GM21717 (cell line): ENCODE results near the gene SRL.
A peak's percentile ranks its signal among the peaks of the same experiment; 100 is the strongest.
"Not testable (repeated sequence)": the region's sequence is repeated elsewhere in the genome, so short reads cannot be mapped to it uniquely, and the experiment has no call there.

Experiments used
- ATAC-seq: cut with Tn5 transposase; IDR thresholded peaks from one replicate; pipeline ENCODE4 v1.9.1; 2021; ENCODE audit warnings: mild to moderate bottlenecking, moderate library complexity; ENCODE audit not compliant: unreplicated experiment

SRL gene

DNA sequence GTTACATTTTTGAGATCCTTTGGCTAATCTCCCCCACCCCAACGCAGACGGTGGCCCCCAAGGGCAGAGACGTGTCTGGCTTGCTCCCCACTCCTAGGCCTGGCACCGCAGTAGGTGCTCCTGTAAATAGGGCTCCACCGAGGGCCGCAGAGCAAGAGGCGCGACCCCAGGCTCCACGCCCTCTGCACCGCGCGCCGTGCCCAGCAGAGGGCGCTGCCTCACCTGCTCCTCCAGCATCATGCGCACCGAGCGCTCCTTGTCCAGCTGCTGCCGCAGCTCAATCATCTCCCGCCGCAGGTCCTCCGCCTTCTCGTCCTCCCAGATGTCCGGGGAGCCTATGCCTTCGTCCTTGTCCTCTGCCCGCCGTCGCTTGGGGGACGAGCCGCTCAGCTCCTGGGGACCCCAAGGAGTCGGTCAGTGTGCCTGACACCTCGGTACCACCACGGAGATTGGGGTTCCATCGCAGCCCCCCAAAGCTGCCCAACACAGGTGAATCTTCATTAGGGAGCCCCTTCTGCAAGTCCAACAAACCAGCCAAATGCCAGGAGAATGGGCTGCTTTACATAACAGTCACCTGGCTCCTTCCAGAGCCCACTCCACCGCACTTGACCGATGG lies 19.8 kb upstream of the SRL start:
- ATAC-seq: no peak

DNA sequence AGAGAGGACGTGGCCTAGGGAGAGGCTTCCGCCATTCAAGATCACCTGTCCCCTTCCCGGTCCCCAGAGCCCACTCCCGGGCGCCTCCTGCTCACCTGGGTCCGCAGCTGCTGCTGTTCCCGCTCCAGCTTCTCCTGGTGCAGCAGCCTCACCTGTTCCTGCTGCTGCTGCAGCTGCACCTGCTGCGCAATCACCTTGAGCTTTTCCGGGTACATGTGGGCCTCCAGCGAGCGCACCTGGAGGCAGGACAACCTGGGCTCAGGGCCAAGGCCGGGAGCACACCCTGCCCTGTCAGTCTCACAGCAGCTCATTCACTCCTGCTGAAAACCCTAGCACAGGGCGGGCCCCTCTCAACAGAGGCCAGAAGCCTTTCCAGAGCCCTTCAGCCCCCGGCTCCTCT lies 18.5 kb upstream of the SRL start:
- no peak for ATAC-seq

DNA sequence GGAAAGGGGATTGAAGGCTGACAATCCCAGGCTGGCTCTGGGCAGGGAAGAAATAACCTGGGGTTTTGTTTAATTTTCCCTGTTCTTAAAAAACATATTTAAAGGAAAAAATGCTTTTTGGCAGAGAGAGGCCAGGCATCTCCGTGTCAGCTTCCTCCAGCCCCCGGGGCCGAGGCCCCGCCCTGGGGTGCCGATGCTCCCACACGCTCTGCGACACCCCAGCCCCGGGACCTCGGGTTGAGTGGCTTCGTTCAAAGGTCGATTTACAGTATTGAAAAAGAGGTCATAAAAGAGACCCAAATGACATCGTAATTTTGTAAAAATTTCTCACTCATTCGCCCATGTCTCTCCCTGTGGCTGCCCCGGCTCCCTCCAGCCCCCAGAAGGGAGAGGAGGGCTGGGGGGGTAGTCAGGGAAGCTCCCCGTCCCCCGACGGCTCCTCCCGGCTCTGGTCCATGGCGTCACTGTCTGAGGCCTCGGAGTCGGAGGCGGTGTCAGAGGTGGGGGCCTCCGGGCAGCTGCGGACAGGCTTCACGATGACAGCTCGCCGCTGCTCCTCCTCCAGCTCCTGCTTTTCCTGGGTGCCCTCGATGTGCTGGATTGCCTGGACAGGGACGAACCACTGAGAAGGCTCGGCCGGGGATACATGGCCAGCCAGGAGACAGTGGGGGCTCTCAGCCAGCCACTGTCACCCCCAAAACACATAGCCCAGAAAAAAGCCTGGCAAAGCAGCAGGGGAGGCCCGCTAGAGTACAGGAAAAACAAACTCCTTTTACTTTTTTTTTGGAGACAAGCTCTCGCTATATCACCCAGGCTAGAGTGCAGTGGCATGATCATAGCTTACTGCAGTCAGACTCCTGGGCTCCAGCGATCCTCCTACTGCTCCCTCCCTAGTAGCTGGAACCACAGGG lies 16.0 kb upstream of the SRL start:
- ATAC-seq: no peak

DNA sequence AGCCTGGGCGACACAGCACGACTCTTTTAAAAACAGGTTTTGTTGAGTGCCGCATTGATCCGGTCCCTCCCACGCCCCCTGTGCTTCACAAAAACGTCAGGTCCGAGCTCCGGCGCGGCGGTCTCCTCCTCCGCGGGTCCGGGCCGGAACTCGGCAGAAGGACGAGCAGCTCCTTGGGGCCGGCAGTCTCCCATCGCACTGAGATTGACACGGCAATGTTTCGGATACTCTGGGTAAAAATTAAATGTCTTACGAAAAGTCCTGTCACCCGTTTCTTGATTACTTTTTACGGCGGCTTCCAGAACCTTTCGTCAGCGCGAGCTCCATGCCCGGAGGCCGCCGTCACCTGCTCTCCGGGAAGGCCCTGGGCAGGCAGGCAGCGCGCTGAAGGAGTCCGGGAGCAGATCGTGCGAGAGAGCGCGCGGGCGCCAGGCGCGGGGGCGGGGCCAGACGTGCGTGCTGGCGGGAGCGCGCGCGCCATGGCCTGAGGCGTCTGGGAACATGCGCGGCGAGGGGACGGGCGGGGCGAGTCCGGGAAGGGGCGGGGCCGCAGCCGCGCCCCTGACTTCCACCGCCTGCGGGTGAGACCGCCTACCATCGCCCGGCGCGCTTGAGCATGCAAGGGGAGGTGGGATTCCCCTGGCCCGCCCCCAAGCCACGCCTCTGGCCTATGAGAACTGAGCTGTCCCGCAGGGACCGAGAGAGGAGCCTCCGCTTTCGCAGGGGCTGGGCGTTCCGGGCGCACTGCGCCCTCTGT lies 11.7 kb upstream of the SRL start:
- peak; percentile 85 for ATAC-seq

DNA sequence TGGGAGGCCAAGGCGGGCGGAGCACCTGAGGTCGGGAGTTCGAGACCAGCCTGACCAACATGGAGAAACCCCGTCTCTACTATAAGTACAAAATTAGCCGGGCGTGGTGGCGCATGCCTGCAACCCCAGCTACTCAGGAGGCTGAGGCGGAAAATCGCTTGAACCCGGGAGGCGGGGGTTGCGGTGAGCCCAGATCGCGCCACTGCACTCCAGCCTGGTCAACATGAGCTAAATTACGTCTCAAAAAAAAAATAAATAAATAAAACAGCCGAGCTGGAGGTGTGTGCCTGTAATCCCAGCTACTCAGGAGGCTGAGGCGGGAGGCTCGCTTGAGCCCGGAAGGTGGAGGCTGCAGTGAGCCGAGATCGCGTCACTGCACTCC lies 11.1 kb upstream of the SRL start:
- not testable (repeated sequence) for ATAC-seq

DNA sequence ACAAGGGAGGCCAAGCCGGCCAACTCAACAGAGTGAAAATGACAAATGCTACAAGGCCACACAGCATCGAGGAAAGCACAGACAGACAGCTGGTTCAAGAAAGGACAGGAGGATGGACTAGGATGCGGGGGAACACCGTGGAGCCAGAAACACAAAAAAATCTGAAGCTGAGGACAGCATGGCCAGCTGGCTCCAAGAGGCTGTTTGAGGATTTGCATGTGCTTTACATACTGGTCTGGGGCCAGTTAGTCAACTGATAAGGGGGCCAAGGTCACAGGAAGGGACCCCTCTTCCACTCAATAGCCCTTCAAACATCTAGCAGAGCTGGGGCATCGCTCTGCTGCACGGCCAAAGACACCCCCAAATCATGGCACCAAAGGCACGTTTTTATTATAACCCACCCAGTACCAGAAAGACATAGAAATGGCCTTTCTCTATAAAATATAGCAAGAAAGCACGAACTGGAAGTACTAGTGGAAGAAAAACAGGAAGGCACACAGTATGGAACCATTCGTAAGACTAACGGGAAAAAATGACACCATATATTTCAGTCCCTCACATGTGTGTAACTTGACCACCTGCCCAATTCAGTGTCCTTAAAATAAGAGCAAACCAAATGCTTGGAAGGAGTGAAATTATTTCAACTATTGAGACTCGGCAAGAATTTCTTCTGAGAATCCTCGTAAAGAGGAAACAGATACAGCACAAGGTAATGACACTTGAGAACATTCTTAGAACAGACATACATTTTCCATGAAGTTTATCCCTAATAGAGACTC lies 7.8 kb upstream of the SRL start:
- ATAC-seq: no peak

DNA sequence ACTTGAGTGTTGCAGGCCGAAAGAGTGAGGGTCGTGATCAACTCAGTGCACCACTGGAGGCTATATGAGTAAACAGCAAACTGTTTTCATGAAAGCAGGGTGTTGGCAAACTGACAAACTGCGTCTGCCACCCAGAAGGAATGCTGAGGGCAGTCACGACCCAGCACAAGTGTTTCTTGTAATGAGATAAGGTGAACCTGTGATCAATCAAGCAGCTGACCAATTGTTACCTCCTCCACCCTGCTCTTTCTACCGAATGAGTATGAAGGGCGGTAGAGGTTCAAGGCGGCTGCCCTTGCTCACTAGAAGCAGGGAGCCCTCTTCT lies 5.5 kb upstream of the SRL start:
- no peak for ATAC-seq

DNA sequence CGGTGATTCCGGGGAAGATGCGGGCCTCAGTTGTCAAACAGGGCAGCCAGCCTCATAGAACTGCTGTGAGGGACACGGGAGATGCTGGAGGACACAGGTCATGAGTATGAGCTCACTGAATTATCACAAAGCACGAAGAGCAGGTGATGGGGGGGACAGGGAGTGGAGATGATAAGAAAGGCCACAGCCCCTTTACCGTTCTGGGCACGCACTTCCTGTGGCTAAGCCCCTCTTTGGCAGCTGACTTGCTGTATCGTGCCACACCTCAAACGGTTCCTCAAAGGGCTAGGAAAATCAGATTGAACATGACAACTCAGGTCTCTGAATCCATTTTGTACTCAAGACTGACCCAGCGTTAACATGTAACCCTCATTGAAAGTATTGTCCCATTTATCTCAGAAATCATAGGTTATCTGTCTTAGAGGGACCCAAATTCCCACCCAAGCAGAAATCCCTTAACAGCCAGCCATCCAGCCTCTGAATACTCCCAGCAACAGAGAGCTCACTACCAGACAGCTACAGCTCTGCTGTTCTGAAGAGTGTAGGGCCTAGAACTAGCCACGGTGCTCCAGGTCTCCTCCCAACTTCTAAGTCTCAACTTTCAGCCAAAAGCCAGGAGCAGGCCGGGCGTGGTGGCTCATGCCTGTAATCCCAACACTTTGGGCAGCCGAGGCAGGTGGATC lies 5.0 kb upstream of the SRL start:
- no peak for ATAC-seq

DNA sequence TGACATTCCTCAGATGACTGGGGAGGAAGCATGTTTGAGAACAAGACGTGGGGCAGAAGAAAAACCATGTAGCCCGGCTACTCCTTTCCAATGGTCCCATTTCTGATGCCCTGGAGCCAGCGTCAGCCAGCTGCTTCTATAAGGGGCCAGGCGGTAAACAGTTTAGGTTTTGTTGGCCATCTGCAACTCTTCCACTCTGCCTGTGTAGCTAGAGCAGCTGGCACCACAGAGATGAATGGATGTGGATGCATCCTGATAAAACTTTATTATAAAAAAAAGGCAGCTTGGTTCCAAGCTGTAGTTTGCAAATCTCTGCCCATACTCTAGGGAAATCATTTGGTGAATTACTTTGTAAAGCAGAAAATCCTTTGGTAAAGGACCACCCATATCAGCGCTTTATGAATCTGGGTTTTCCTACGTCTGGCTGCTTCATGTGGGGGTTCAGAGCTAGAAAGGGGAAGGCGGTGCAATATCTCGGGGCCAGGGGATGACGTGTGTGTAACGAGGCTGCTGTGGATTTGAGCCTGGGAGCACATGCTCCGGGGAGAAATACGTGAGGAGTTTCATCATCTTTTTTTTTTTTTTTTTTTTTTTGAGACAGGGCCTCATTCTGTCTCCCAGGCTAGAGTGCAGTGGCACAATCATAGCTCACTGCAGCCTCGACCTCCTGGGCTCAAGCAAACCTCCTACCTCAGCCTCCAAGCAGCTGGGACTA lies 3.4 kb upstream of the SRL start:
- no peak for ATAC-seq

DNA sequence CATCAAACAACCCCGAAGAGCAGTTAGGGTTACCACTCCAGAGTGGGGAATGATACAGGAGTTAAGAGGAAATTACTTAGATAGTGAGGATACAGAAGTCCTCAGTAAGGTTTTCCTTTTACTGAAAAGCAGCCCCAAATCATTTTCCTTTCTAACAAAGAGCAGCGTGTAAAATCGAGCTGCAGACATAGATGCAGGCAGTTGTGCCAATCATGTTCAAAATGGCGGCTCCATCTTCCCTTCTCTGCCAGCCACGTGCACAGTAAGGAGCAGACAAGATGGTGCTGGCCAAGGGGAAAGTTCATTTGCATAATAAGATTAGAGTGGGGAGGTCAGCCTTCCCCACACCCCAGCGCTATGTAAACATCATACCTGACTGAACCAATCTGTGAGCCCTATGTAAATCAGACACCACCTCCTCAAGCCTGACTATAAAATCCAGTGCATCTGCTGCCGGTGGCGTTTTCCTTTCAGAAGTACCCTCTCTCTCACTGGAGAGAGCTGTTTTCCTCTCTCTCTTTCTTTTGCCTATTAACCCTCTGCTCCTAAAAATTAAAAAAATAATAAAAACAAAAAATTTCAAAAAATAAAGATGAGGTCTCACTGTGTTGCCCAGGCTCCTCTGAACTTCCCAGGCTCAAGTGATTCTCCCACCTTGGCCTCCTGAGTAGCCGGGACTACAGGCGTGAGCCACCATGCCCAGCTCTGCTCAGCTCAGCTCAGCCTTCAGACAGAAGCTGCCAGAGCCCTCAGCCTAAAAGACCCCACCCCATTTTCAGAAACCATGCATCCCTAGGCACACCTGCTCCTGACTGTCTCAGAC lies 2.6 kb upstream of the SRL start:
- no peak for ATAC-seq

DNA sequence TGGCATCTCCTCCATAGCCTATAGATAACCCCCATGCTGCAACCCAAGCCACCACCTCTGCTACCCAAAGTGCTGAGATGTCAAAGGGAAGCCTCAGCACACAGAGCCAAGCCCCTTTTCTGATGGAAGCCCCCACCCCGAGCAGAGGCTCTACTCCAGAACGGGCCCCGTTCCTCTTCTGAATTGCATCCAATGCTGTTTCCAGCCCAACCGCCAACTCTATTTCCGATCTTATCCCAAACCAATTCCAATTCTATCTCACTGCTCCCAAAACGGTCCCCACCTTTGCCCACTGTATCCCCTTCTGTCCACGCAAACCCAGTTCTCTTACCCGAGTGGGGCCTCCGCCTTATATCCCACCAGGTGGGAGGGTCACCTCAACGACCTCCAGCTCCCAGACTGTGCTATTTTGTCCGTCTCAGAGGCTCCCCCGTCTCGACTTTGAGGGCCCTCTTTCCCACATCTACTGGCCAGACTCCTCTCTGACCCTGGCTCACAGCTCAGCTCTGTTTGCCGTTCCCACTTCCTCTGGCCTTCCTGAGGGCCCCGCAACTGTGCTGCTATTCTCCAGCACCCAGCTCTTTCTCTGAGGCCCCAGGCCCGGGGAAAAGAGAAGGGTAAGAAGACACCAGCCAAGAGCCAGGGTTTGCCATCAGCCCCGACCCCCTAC lies 487 bp downstream of the SRL start:
- ATAC-seq: no peak

DNA sequence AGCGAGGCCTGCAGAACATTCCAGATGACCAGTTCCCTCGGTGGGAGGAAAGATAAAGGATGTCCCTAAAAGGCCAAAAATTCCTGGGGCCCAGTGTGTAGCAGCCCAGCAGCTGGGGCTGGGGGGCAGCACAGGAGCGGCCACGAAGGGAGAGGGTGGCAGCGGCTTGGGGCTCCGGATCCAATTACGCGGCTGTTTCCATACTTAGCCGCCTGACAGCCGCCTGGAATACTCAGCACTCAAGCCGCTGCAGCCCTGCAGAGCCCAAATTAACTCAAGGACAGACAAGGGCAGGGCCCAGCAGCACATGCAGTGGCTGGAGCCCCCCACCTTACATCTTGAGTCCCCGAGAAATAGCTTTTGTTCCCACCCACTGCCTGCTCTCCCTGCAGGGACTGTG lies 1.3 kb downstream of the SRL start:
- ATAC-seq: no peak

DNA sequence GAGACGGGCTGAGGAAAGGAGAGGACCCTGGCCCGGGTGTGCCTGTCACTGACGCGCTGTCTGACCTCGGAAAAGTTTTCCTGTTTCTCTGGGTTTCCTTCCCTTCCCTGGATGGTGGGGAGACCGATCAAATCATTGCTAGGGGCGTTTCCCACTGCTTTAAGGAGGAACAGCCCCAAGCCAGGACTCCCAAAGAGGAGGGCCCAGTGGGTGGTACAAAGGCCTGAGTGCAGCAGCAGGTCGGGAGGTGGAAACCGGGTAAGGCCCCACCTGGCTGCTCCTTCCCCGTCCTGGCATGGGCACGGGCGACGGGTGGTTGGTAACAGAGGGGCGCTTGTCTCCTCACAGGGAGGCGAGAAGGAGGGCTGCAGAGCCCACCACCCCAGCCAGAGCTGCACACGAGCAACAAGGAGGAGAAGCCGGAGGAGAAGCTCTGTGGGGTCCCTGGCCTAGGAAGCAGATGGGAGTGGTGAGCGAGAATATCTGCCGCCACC lies 2.2 kb downstream of the SRL start:
- no peak for ATAC-seq

DNA sequence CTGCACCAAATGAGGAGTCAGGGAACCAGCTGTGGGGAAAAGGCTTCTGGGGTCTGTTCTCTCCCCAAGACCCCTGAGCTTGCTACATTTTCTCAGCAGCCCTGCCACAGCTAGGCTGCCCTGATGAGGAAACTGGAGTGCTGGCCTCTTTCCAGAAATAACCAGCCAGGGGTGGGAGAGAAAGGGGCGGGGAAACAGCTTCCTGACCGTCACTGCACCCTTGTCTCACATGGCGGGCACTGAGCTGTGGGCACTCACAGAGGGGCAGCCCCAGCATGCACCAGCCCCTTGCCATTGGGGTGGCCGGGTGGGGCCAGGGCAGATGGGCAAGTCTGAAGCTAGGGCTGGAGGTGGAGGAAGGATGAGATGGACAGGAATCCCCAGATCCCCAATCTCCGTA lies 2.9 kb downstream of the SRL start:
- ATAC-seq: no peak

DNA sequence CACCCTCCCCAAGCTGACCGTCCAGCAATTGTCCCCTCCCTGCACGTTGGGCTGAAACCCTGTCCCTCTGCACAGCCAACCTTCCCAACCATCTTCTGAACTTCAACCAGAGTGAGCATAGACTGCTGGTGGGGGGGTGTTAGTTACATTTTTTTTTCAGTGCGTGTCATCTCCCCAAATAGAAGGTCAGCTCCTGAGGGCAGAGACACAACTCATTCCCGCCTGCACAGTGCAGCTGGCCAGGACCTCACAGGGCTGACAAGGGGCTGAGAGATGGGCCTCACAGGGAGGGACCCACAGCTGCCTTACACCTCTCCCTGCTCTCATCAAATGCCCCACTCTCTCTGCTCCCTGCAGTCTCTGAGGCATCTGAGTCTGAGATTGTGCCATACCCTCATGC lies 8.4 kb downstream of the SRL start:
- ATAC-seq: no peak

DNA sequence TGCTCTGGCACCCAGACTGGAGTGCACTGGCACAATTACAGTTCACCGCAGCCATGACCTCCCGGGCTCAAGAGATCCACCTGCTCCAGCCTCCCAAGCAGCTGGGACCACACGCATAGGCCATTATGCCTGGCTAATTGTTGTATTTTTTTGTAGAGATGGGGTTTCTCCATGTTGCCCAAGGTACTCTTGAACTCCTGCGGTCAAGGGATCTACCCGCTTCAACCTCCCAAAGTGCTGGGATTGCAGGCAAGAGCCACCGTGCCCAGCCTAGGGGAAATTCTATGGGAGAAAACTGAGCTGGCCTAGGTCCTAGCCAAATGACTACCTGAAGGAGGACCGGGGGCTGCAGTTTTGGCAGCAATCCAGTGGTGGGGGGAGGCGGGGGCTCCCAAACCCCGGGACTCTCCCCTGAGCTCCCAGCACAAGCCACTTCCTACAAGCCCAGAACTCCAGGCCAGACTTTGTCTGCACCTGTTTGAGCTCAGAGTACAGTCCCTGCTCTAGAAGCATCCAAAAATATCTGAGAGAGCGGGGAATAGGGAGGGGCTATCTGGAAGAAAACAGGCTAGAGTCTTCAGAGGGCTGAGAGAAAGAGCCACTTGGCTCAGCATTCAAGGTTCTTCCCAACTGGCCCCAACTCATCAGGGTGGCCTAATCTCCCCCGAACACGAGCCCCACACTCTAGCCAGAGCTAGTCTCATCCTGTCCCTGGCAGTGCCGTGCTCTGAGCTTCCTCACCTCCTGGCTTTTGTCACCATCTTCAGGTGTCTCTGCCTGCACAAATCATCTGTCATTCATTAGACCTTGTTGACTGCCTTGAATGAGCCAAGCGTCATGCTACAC lies 9.1 kb downstream of the SRL start:
- ATAC-seq: no peak

DNA sequence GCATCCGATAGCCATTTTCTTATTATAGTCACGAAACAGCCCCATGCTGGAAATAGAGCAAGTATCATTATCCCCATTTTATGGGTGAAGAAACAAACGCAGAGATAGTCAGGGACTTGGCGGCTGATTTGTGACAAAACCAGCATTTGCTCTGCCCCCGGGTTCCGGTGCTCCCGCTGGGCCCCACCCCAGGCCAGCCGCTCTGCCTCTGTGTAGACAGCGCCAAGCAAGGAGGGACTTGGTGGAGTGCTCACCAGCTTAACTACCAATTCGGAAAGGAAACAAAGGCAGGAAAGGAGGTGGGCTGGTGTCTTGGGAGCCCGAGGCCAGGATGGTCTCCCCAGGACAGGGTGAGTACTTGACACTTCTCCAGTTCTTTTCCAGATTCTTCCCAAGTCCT lies 10.0 kb downstream of the SRL start:
- ATAC-seq: no peak

DNA sequence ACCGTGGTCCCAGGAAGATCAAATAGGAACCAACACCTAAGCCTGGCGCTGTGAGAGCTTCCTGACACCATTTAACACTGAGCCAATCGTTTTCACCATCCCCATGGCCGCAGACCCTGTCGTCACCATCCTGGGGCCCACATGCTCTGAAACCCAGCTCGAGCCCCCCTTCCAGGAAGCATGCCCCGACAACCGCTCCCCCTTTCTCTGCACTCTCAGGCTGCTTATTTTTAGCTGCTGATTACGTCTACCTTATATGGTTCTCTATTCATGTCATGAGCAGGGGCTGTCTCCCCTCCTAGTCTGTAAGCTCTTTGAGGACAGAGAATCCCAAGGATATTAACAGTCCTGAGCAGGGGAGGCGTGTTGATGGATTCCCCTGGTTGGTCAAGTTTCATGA lies 10.5 kb downstream of the SRL start:
- ATAC-seq: no peak
